Left colon (tissue), 2 donors: ENCODE data around the gene REC114. TPM values are rescaled to one million over a fixed set of nuclear protein-coding genes. Genes with fewer than 3 reads are reported as not detected.
"Not testable (repeated sequence)": the region's sequence is repeated elsewhere in the genome, so short reads cannot be mapped to it uniquely, and the experiment has no call there.

Experiments used
- ATAC-seq: fragments of 200-7000 bp; cut with Tn5 transposase; one replicate; pipeline ENCODE4 v1.9.1; 2020; ENCODE audit warnings: mild to moderate bottlenecking, moderate library complexity
- DNase-seq, 2 donors: peaks; one replicate each; pipeline ENCODE4 v3.0.0-alpha.2; 2020
- intact Hi-C, 2 donors: fragments of 100-400 bp; cut with DNase I in 1 of 2; cut with micrococcal nuclease in 1 of 2; formaldehyde crosslinking; loops; one replicate each; pipeline versions ENCODE4 v1.11.2 to v1.14.0; 2022; cut with DNase I, micrococcal nuclease
- total RNA-seq, 2 donors: library from RNA; stranded (reverse); fragmentation: NEBNext Ultra II Directional; extraction: Animal tissue kit (Norgen Biotek cat#: 25700); gene quantifications; one replicate each; pipeline ENCODE4 v1.2.1, GENCODE V29; 2021
- donor health status: DM: no; HTN: no; CAD: no.
- donor health status: DM: yes; HTN: yes; CAD: no.

The REC114 gene
- total RNA-seq, 2 donors from 2014 or later: not detected

DNA sequence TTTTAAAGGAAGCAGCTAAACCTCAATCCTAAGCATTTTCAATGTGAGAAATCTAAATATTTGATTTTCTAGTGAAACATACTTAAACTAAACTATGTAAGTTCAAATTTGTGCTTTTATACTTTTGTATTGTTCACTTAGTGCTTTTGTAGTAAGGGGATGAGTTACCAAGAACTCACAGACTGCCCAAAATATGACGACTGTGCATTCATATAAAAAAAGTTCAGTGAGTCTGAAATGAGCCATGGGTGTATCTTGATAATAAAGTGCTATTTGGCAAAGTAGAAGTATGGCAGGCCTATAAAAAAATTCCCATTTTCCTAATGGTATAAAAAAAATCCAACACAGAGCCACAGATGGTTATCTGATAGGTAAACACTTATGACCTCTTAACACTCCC, 124.1 kb downstream of the REC114 start:
- intact Hi-C loops: no loop called here
- ATAC-seq (no peak), DNase-seq (no peak)

DNA sequence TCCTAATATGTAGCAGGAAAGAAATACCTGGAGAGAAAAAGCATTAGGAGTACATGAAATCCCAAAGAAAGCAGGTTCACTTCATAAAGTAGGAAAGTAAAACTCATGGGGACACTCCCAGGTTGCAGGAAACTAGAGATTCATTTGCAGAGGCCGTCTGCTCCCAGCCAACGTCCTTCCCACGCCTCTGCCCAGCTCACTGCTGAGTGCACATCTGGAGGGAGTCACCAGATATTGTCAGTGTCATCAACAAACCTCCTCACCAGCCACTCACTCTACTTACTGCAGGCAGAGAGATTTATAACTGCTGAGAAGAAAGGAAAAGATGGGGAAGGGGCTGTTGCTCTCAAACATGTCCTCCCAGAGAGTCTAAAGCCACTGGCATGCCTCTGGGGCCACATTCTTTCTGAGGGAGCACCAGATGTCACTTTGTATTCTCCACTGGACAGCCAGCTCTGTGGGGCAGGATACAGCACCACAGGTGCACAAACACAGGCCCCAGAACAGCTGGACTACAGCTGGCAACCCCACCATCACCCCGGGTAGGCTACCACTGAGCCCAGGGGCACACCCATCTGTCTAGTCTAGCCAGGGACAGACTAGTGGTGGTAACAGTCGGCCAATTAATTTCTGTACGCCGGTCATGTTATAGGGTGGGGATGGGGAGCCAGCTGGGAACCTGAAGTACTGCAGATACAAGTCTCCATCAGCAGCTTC, 125.8 kb downstream of the REC114 start:
- ATAC-seq: no peak
- DNase-seq: no peak
- intact Hi-C loops: no loop called here

DNA sequence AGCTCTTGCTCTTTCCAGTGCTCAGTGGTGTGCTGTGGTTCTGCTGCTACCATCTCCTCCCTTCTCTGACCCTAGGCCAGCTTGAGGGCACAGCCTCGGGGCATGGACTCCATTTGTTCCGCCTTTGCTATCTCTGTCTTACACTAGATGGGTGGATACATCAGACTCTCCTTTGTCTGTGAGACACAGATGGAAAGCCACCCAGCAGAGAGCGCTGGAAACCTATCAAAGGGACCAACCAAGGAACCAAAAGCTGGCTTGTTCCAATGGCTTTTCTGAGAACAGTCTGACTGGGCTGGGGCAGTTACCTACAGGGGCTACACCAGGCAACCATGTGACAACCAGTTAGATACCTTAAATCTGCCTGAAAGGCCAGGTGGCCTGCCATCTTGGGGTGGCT, 126.4 kb downstream of the REC114 start:
- intact Hi-C loops: no loop called here
- DNase-seq: no peak
- ATAC-seq: no peak

DNA sequence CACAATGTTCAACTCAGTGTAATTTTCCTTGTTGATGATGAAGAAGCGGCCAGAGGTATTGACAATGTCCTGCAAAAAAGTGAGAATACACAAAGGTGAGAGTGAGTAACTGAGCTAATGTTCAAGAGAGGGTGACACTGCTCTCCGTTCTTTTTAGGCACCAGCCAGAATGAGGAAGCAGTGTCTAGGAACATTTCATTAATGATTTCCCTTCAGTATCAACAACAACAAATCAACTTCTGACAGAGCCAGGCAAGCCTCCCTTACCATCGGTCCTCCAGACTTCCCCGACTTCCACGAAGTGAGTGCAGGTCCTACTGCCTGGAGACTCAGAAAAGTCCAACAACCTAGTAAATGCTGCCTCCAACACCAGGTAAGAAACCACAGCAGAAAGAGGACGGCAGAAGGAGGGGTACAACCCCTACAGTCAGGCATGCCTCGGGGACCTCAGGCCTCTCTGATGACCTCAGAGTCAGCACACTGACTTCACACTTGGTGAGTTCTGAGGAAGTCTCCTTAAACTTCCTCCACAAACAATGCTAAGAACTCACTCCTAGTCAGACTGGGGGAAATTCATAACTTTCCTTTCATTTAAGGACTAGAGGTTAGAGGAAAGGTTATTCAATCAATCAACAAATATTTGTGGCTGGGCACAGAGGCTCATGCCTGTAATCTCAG, 127.5 kb downstream of the REC114 start:
- DNase-seq (no peak), ATAC-seq (no peak)
- intact Hi-C loops: no loop called here

DNA sequence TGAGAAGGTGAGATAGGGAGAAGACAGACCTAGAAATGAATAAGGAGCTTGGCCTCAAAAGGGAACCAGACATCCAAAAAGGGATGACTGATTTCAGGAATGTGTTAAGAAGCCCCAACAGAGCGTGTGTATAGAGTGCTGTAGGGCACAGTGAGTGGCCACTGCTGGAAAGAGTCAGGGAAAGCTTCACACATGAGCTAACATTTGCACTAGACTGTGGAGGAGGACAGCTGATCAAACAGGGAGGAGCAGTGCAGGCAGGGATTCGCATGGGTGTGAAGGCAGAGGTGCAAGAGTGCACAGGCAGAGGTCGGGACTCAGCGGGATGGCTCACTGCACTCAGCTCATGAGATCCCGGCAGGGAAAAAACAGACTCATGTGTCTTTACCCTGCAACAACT, 128.4 kb downstream of the REC114 start:
- ATAC-seq (peak; percentile 52), DNase-seq (peak in 1 of 2 donors; percentile 49)
- intact Hi-C loops: no loop called here

DNA sequence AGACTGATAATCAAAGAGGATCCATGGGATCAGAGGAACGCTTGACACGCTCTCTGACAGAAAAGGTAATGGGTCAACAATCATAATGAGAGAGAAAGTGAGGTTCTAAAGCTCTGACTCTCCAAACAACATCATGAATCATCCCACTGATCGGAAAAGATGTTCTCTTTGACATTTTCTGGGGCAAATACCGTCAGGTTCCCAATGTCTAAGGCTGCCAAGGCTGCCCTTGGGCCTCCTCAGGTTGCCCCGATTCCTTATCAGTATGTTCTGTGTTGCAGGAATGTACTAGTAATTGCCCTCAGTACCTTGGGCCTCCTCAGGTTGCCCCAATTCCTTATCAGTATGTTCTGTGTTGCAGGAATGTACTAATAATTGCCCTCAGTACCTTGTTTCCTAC, 129.3 kb downstream of the REC114 start:
- ATAC-seq (no peak), DNase-seq (no peak)
- intact Hi-C loops: no loop called here

DNA sequence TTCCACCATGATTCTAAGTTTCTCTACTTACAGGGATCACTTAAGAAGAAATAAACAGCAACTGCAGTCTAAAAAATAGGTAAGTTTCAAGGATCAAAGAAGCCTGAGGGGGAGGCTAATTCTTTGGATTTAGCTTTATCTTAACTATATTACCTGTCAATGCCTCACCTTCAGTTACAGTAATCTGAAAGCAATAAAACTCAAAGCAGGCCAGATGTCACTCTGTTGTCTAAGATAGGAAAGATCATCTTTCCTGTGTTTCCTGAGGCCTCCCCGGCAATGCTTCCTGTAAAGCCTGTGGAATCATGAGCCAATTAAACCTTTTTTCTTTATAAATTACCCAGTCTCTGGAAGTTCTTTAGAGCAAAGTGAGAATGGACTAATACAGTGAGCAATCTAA, 130.1 kb downstream of the REC114 start:
- intact Hi-C loops: no loop called here
- ATAC-seq (peak; percentile 70), DNase-seq (no peak)

DNA sequence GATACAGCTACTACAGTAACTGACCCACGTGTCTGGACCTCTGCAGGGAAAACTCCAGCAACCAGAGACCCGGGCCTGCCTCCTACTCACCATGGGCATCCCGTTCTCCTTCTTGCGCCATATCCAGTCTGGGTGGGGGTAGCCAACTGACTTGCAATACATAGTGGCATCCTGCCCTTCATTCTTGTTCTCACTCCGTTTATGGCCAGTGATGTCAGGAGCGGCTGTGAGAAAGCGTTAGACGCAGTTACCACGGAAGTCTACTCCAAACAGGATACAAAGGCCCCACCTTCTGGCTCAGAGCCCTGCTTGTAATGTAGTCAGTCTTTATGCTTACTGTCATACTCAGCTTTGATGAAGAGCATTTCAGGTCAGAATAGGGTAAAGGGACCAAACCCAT, 130.6 kb downstream of the REC114 start:
- intact Hi-C loops: no loop called here
- ATAC-seq (peak; percentile 83), DNase-seq (peak; percentile 89 to 94)

DNA sequence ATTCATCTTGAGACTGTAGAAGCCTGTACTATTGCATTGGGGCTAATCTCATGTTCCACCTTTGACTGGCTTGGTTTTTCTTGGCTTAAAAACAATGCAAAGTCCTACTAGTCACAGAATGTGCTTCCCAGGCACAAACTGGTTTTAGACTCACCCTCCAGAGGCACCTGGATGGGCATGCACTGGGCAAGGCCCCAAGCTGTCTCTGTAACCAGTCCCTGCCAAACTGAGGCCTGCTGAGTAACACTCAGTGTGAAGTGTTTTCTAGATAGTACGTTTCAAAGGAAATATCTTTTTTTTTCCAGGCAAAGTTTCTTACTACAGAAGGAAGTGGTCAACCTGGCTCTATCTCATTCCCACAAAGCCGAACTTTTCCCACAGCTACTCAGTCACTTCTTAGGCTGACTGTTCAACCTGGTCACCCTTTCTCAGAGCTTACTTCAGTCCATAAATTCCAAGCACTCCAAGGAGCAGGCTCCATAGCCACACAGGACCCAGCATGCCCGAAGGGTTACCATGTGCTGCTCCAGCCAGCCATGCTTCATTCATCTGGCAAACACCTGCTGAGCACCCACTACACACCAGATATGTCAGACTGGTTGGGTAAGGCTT, 132.8 kb downstream of the REC114 start:
- ATAC-seq (no peak), DNase-seq (no peak)

DNA sequence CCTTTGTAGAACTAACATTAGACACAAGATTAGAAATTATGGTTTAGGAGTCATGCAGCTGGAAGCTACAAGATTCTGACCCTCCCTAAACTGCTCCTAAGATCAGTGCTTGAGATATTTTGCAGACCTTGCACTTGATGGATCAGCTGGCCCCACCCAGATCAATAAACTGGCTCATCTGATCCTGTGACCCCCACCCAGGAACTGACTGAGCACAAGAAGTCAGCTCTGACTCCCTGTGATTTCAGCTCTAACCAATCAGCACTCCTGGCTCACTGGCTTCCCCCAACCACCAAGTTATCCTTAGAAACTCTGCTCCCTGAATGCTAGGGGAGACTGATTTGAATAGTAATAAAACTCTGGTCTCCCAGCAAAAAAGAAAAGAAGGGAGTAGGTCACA, 134.6 kb downstream of the REC114 start:
- DNase-seq, intact Hi-C loops, ATAC-seq: not testable (repeated sequence)

More for the DNA sequence above, 132.8 kb downstream of the REC114 start:
- intact Hi-C loops: no loop called here

DNA sequence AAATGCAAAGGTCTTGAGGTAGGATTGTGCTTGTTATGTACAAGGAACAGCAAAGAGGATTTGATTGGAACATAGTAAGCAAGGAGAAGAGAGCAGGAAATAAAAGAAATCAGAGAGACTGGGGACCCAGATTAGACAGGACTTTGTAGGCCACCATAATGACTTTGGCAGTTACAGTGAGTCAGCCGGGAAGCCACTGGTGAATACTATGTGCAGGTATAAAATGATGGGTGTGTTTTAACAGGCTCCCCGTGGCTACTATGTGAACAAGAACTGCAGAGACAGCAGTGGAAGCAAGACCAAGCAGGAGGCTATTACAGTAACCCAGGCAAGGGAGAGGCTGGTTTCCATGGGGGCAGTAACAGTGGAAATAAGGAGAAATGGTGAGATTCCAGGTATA, 135.1 kb downstream of the REC114 start:
- peak; percentile 23 to 64 for DNase-seq
- intact Hi-C loops: no loop called here
- peak; percentile 81 for ATAC-seq

DNA sequence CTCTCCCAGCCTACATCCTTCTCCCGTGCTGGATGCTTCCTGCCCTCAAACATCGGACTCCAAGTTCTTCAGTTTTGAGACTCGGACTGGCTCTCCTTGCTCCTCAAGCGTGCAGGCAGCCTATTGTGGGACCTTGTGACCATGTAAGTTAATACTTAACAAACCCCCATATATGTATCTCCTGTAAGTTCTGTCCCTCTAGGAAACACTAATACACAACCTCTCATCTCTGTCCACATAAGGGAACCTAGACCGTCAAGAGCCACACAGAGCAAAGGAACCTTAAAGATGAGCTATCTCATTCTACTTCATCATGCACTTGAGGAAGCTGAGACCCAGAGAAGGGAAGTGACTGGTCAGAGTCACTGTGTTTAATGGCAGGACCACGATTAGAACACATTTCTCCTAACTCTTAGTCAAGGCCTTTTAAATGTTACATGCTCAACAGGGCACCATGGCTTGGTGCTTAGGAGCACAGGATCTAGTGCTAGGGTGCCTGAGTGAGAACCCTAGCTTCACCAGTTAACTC, 140.0 kb downstream of the REC114 start:
- no peak for DNase-seq
- intact Hi-C loops: no loop called here
- ATAC-seq: no peak

DNA sequence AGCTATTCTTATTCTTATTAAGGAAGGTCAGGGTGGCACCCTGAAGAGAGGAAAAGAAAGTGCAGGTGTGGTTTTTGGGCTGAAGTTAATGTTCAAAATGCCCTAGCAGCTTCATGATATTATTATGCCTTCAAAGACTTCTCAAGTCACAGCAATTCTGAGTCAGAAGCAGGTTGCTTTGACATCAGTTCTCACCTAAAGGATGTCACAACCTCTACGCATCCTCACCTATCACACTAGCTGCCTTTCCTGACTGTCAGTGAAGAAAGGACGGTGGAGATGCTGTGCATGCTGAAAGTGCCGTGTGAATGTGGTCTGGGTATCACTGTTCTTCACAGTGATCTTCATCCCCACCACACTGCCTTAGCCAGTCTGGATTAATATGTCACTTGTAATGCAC, 140.6 kb downstream of the REC114 start:
- no peak for ATAC-seq
- intact Hi-C loops: no loop called here
- DNase-seq: no peak

DNA sequence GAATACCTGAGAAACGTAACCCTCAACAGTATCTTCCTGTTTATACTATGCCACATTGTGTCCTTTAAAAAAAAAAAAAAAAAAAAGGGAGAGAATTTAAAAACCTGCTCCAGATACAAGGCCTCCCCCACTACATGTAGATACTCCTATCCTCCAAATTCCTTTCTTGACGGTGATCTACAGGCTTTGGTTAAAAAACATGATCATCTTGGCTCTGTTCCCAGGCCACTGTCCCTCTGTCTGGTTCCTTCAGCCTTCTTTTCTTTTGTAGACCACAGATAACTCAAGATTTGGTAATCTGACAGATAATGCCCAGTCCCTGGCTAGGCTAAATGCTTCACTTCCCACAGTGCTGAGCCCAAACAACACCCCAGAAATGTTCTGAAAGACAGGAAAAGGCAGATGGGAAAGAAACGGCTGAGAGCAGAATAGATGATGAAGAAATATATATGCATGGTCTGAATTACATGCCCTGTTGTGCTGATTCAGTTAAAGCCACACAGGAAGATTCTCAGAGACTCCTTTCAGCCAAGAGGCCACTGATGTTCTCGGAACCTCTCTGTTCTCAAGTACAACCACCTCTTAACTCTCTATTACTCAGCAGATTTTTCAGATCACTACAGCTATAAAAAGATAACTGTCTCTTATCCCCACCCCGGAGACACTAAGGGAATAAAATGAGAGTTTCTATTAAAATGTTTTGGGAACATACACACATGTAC, 141.9 kb downstream of the REC114 start:
- DNase-seq (no peak), ATAC-seq (no peak)
- intact Hi-C loops: no loop called here

DNA sequence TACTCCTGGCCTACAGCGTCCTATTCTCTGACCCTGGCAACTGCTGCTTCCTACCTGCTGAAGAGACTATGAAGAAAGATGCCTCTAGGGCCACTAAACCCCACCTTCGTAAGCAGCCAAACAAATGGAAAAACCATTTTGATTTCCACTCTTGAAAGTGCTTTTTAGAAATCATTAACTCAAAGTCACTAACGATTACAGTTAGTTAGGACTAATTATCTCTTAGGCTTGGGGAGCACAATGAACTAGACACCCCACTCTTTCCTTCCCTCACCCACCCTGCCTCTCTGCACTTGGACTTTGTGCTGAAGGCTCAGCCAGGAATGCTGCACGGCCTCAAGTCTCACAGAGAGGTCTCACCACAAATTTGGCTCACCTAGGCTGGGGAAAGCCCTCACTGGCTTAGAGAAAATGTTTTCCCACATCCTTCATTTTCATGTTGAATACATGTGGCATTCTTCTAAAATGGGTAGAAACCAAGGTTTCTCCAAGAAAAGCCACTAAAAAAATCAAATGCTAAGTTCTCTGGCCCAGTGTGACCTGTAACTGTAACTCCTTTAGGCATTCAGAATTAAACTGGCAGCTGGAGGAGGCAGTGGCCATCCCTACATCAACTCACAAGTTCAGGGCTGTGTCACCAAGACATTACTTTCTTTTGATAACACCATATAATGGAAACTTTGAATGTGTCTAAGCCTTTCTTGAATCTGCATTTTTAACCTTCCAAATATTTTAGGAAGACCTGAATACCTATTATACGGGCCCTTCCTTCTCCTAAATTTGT, 143.1 kb downstream of the REC114 start:
- DNase-seq: no peak
- intact Hi-C loops: no loop called here
- no peak for ATAC-seq

DNA sequence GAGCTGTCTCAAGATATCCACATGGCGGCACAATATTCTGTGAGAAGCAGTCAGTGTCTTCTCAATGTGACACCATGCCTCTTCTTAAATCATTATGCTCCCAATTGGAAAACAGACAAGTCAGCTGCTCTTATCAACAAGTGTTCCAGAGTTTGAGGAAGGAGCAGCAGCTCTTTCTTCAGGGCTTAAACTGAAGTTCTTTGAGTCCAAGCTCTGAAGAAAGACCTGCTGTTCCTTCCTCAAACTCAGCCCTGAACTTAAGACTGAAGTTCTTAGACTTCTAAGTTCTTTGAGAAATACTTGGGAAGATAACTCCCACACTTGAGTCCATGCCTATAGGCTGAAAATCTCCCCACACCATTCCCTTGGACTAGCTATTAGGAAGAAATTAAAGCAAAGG, 146.8 kb downstream of the REC114 start:
- intact Hi-C loops: no loop called here
- DNase-seq: no peak
- no peak for ATAC-seq

DNA sequence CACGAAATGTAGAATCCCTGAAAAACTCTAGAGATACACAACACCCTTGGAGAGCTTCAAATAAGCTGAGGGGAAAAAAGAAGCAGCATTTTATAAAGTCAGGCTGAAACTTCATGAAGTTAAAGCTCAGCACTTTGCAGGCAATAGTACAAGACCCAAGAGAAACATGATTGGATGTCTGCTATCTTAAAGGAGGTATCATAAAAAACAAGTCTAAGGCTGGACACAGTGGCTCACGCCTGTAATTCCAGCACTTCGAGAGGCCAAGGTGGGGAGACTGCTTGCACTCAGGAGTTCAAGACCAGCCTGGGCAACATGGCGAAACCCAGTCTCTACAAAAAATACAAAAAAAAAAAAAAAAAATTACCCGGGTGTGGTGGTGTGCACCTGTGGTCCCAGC, 147.3 kb downstream of the REC114 start:
- ATAC-seq (no peak), DNase-seq (no peak)
- intact Hi-C loops: no loop called here

DNA sequence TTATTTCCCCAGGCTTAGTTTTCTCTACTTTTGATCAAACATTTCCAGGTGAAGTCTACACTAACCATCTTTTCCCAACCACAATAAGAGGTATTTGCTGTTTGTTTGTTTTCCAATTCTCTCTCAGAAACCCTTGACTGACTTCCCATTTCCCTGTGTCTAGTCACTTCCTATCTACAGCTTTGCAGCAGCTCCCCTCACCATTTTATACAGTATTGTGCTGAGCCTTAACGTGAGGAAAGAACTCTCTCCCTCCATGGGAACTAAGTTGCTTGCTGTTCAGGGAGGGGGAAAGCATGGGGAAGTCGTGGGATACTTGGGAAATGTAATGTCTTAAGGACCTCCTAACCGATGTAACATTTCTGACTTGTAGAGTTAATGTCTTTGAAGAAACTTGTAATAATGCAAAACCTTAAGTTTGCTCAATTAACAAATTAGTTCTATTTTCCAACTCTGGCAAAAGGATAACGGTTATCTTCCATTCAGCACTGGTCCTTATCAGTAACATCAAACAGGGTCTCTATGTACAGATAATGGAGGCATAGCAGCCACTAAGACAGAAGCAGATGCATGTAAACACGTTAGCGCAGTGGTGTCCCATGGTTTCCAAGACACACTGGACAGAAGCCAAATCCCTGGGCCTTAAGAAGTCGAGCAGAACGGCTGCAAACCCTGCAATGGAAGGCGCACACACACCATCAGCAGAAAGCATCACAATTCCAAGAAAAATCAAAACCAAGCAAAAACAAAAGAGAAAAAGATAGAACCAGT, 150.5 kb downstream of the REC114 start:
- no peak for DNase-seq
- intact Hi-C loops: no loop called here
- ATAC-seq: no peak
